ENCODE data around the gene KCTD19.

GRCh38 chr16:67291461-67291860 is 35.1 kb downstream of the KCTD19 start:
- no peak for TF ChIP-seq CTCF (optimal IDR thresholded peaks at IDR 0.05 in 1 of 3, IDR thresholded peaks at IDR 0.05 in 1 of 3, conservative IDR thresholded peaks at IDR 0.05 in 1 of 3; ENCODE audit: extremely low read depth in 1 of 3, insufficient read depth in 2 of 3, low read length in 3 of 3)
- no peak for TF ChIP-seq EZH2 (IDR thresholded peaks at IDR 0.05; ENCODE audit: low read length)

Data from keratinocyte (primary cell).